HG03175 (cell line): ENCODE results near the gene TRIP6.
"Not testable (repeated sequence)": the region's sequence is repeated elsewhere in the genome, so short reads cannot be mapped to it uniquely, and the experiment has no call there.

Experiments
- ATAC-seq: cut with Tn5 transposase; IDR thresholded peaks from one replicate; pipeline ENCODE4 v1.9.1; 2021; ENCODE audit warnings: mild to moderate bottlenecking, moderate library complexity; ENCODE audit not compliant: unreplicated experiment

Gene TRIP6

GRCh38 chr7:100837099-100837836, 29.9 kb upstream of the TRIP6 start:
- peak; percentile 78 for ATAC-seq

DNA sequence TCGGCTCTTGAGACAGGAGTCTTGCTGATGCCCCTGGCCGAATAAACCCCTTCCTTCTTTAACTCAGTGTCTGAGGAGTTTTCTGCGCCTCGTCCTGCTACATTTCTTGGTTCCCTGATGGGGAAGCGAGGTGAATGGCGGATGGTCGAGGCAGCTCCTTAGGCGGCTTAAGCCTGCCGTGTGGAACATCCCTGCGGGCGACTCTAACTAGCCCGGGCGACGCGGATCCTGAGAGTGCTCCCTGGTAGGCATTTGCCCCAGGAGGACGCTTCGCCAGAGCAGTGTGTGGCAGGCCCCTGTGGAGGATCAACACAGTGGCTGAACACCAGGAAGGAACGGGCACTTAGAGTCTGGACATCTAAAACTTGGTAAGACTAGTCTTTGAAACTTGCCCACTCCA, 27.8 kb upstream of the TRIP6 start:
- ATAC-seq, result no peak

- ATAC-seq, result no peak
These were observed 26.6 kb upstream of the TRIP6 start for GRCh38 chr7:100840470-100841100.

GRCh38 chr7:100847360-100847759, 19.8 kb upstream of the TRIP6 start:
- ATAC-seq, result no peak

DNA sequence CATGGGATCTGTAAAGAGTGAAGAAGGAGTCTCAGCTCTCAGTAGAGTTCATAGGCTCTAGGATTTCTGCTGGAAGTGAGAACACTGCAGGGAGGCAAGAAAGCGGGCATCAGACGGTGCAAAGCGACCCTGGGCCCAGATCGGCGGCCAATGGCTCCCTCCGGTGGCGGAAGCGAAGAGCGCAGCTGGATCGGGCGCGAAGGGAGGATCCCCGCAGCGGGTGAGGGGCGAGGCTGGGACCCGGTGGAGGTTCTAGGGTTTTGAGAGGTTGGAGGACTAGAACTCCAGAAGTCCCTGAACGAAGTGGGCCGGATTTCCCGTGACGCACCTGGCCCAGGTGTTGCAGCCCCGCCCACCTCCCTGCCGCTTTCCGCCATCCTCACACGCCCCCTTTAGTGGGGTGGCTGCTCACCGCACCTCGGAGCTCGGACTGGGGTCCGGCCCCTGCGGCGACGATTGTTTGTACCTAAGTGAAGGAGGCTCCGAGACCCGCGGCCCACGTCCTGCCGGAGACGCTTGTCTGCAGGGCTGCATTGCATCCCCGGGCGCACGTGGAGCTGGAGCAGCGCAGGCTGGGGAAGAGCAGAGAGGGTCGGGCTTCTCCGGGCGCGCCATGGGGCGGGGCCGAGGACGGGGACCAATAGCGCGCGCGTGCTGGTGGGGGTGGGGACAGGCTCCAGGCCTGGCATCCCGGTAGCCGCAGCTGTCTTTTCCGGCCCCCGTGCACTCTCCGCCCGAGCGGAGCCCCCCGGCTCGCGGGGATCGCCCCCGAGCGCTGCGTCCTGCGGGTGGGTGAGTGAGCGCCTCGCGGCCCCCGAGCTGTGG, 14.9 kb upstream of the TRIP6 start, which contains the start of gene SLC12A9:
TSS of gene SLC12A9 (plus strand) at position 666 of the 825 bp plus-strand sequence. CDS start 1,485 bp downstream, outside the sequence.
- peak; percentile 81 for ATAC-seq

DNA sequence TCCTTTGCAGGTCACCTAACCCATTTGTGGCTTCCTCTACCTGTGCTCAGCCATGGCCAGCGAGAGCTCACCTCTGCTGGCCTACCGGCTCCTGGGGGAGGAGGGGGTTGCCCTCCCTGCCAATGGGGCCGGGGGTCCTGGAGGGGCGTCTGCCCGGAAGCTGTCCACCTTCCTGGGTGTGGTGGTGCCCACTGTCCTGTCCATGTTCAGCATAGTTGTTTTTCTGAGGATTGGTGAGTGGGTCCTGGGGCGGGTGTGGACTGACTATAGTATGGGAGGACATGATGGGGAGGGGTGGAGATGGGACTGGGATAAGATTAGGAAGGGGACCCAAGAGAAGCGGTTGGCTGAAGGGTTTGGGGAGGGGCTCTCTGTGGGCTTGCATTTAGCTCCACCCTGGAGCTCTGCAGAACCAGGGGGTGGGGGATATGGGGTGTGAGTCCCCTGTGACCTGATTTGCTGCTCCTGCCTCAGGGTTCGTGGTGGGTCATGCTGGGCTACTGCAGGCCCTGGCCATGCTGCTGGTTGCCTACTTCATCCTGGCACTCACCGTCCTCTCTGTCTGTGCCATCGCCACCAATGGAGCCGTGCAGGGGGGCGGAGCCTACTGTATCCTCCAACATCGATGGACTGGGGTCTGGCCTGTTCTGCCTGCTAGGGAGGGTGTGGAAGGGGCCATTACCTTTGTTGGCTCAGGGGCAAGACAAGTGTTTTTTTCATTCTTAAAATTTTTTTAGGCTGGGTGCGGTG, 12.9 kb upstream of the TRIP6 start:
- ATAC-seq, result no peak

- ATAC-seq, result not testable (repeated sequence)
These were observed 12.3 kb upstream of the TRIP6 start for GRCh38 chr7:100854899-100855298.

DNA sequence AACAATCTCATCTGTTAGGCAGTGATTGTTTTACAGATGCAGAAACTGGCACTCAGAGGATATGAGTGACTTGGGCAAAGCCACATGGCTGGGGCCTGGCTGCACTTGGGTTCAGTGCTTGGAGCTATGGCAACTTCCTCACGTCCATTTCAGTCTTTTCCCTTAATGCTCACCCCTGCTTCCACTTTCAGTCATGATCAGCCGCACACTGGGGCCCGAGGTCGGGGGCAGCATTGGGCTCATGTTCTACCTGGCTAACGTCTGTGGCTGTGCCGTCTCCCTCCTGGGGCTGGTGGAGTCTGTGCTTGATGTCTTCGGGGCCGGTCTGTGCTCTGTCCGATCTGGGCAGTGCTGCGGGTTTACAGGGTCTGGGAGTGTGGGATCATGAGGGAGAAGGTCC, 11.7 kb upstream of the TRIP6 start:
- no peak for ATAC-seq

DNA sequence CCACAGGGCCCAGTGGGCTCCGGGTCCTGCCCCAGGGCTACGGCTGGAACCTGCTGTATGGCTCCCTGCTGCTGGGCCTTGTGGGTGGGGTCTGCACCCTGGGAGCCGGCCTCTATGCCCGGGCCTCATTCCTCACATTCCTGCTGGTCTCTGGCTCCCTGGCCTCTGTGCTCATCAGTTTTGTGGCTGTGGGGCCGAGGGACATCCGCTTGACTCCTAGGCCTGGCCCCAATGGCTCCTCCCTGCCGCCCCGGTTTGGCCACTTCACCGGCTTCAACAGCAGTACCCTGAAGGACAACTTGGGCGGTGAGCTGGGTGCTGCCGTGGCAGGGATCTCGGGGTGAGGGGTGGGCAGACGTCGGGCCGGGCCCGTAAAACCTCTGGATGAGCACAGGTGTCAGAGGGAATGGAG, 10.3 kb upstream of the TRIP6 start:
- ATAC-seq, result no peak

DNA sequence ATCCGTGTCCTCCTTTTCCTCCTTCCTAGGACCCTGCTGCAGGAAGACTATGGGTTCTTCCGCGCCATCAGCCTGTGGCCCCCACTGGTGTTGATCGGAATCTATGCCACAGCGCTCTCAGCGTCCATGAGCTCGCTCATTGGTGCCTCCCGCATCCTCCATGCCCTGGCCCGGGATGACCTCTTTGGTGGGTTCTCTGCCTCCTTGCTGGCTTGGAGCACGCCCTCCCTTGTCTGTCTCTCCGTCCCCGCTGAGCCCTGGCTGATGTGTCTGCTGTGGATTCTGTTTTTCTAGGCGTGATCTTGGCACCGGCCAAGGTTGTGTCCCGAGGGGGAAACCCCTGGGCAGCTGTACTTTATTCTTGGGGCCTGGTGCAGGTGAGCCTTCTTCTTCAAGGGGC, 7.3 kb upstream of the TRIP6 start:
- ATAC-seq, result no peak

DNA sequence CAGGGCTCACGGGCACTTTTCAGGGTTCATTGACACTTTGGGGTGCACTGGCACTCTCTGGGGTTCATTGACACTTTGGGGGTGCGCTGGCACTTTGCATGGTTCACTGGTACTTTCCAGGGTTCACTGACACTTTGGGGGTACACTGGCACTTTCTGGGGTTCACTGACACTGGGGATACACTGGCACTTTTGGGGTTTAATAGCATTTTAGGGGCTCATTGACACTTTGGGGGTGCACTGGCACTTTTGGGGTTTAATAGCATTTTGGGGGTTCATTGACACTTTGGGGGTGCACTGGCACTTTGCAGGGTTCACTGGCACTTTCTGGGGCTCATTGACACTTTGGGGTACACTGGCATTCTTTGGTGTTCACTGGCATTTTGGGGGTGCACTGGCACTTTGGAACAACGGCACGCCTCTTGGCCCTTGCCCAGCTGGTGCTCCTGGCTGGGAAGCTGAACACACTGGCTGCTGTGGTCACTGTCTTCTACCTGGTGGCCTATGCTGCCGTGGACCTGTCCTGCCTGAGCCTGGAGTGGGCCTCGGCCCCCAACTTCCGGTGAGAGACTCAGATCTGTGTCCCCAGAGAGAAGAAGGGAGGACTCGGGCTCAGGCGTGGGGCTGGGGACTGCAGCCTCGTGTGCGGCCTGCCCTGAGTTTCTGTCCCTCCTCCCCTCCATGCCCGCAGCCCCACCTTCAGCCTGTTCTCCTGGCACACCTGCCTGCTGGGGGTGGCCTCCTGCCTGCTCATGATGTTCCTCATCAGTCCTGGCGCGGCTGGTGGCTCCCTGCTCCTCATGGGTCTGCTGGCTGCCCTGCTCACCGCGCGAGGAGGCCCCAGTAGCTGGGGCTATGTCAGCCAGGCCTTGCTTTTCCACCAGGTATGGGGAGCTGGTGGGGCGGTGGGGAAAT, 6.2 kb upstream of the TRIP6 start:
- no peak for ATAC-seq

GRCh38 chr7:100861616-100861985, 5.6 kb upstream of the TRIP6 start:
- no peak for ATAC-seq

GRCh38 chr7:100863406-100863950, 3.7 kb upstream of the TRIP6 start:
- no peak for ATAC-seq

DNA sequence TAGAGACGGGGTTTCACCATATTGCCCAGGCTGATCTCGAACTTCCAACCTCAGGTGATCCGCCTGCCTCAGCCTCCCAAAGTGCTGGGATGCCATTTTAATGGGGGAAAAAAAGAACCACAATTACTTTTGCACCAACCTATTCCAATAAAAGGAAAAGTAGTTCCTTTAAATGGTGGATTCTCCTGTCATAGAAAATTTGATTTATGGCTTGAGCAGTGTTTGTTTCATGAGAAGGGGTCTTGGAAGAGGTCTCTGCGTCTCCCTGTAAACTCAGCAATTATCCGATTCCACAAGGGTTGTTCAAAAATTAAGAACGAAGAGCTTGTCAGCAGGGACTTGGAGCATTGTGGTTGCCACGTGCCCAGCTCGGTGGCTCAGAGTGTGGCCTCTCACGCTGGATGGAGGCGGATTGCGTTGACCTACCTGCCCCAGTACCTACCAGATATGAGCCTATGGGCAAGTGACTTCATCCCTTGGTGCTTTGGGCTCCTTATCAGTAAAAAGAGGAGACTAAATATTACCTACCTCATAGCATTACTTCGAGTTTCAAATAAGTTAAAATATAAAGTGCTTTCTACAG, 2.8 kb upstream of the TRIP6 start:
- ATAC-seq, result no peak

DNA sequence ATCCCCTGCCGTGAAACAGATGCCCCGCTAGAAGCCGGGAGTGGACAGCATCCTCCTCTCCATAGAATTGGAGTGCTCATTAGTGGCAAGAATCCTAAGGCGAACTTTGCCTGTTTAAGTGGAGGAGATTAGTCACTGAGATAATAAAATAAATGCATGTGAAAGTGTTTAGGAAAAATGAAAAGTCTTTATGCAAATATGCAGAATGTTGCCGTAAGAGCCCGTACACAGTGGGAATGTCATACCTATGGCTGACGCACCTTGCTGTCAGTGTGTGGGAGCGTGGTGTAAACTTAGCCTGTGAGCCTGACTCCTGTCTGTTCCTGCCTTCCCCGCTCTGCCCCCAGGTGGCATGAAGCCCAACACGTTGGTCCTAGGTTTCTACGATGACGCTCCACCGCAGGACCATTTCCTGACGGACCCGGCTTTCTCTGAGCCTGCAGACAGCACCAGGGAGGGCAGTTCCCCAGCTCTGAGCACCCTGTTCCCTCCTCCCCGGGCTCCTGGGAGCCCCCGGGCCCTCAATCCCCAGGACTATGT, 1.7 kb upstream of the TRIP6 start:
- ATAC-seq, result no peak

DNA sequence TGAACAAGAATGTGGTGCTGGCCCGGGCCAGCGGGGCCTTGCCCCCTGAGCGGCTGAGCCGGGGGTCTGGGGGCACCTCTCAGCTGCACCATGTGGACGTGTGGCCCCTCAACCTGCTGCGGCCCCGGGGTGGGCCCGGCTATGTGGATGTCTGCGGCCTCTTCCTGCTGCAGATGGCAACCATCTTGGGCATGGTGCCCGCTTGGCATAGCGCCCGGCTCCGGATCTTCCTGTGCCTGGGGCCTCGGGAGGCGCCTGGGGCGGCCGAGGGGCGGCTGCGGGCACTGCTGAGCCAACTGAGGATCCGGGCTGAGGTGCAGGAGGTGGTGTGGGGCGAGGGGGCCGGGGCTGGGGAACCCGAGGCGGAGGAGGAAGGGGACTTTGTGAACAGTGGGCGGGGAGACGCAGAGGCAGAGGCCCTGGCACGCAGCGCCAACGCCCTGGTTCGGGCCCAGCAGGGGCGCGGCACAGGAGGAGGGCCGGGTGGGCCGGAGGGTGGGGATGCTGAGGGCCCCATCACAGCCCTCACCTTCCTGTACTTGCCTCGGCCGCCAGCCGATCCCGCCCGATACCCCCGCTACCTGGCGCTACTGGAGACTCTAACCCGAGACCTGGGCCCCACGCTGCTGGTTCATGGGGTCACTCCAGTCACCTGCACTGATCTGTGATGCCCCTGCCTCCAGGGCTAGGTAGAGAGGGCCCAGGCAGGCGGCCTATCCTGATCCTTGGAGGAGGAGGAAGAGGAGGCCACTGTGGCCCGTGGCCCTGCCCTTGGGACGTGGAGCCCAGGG, 1.1 kb upstream of the TRIP6 start:
- no peak for ATAC-seq

- no peak for ATAC-seq
These were observed 503 bp upstream of the TRIP6 start for GRCh38 chr7:100866729-100867039.

DNA sequence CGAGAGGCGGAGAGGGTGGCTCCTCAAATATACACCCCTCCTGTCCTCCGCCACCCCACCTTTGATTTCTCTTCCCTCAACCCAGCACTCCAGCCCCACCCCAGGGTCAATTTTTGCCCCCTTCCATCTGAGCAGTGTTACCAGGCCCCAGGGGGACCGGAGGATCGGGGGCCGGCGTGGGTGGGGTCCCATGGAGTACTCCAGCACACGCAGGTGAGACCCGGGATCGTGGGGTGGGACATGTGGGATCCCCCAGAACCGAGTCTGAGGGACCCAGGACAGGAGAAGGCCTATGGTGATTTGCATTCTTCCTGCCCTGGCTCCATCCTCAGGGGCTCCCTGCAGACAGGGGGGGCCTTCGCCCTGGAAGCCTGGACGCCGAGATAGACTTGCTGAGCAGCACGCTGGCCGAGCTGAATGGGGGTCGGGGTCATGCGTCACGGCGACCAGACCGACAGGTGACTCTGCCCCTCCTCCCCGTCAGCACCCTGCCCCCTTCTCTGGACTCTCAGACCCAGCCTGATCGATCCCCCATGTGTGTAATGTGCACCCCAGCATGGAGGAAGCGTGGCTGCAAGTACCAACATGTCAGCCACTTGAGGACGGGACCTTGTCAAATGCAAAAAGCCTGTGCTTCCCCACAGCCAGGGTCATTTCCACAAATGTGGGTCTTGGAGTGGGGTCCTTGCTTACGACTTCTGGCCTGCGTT, 744 bp downstream of the TRIP6 start:
- ATAC-seq, result peak; percentile 24
